SK-N-SH (cell line): ENCODE data around the gene MYCBPAP. TPM values are rescaled to one million over a fixed set of nuclear protein-coding genes. Genes with fewer than 3 reads are reported as not detected.

Experiments used
- CTCF ChIA-PET: fragments of 300-600, 350-600 bp; formaldehyde crosslinking; extraction: SDS; loops from one replicate; lab custom pipeline; 2021; lab: Yijun Ruan, JAX
- POLR2A ChIA-PET: fragments of 350-600 bp; sonication (Branson Sonifier 250); formaldehyde crosslinking; extraction: SDS; loops from one replicate; lab custom pipeline; 2020; ENCODE audit warnings: antibody characterized with exemption, inconsistent platforms; lab: Yijun Ruan, JAX
- DNase-seq: peaks from one replicate; pipeline ENCODE4 v3.0.0; 2012
- H2AFZ ChIP-seq: fragments of 200-600 bp; sonication (generic); 2 replicates; pipeline ENCODE4 v1.8.1; 2016; ENCODE audit warnings: antibody characterized with exemption, mild to moderate bottlenecking, low read depth
- H3F3A ChIP-seq: fragments of 200-600 bp; sonication (generic); replicated peaks from 2 replicates; pipeline ENCODE3; 2016; ENCODE audit warnings: antibody characterized with exemption, mild to moderate bottlenecking; ENCODE audit not compliant: insufficient read depth
- H3K27ac ChIP-seq, 2 experiments: fragments of 200-500 bp in 1 of 2; fragments of 200-600 bp in 1 of 2; sonication (Bioruptor generic) in 1 of 2; sonication (generic), shearing (Covaris generic) in 1 of 2; 2 replicates each; pipeline versions ENCODE4 v1.5.1 to v1.6.1; 2014 to 2016; ENCODE audit warnings: low read depth in 2 of 2, inconsistent platforms in 1 of 2, low read length in 1 of 2, mild to moderate bottlenecking in 1 of 2, mixed read lengths in 1 of 2
- H3K27me3 ChIP-seq: fragments of 200-600 bp; sonication (generic), shearing (Covaris generic); 2 replicates; pipeline ENCODE4 v1.6.1; 2016; ENCODE audit warnings: mixed run types; ENCODE audit not compliant: insufficient read depth
- H3K36me3 ChIP-seq, 2 experiments: fragments of 200-500 bp in 1 of 2; fragments of 200-600 bp in 1 of 2; sonication (Bioruptor generic) in 1 of 2; sonication (generic) in 1 of 2; replicated peaks in 1 of 2; 2 replicates each; pipeline versions ENCODE3 to v1.5.1; 2014 to 2016; ENCODE audit warnings: low read length in 1 of 2, mild to moderate bottlenecking in 1 of 2; ENCODE audit not compliant: insufficient read depth in 2 of 2, control insufficient read depth in 1 of 2
- H3K4me1 ChIP-seq, 2 experiments: fragments of 200-500 bp in 1 of 2; fragments of 200-600 bp in 1 of 2; sonication (Bioruptor generic) in 1 of 2; sonication (generic), shearing (Covaris generic) in 1 of 2; 2 replicates each; pipeline versions ENCODE4 v1.5.1 to v1.6.1; 2014 to 2016; ENCODE audit warnings: low read depth in 1 of 2, low read length in 1 of 2, mixed run types in 1 of 2; ENCODE audit not compliant: insufficient read depth in 2 of 2, control insufficient read depth in 1 of 2
- H3K4me2 ChIP-seq: fragments of 200-600 bp; sonication (generic), shearing (Covaris generic); 2 replicates; pipeline ENCODE4 v1.6.1; 2017; ENCODE audit warnings: mixed run types
- H3K4me3 ChIP-seq, 2 experiments: fragments of 200-500 bp in 1 of 2; fragments of 200-600 bp in 1 of 2; sonication (Bioruptor generic) in 1 of 2; sonication (generic), shearing (Covaris generic) in 1 of 2; 2 replicates each; pipeline versions ENCODE4 v1.5.1 to v1.8.1; 2014 to 2016; ENCODE audit warnings: low read depth in 2 of 2, inconsistent platforms in 1 of 2, low read length in 1 of 2, mild to moderate bottlenecking in 1 of 2, mixed read lengths in 1 of 2, moderate library complexity in 1 of 2
- H3K79me2 ChIP-seq: fragments of 200-600 bp; sonication (generic); 2 replicates; pipeline ENCODE4 v1.8.1; 2017; ENCODE audit warnings: mild to moderate bottlenecking; ENCODE audit not compliant: insufficient read depth
- H3K9ac ChIP-seq: fragments of 200-600 bp; sonication (generic); 2 replicates; pipeline ENCODE4 v1.6.1; 2017; ENCODE audit warnings: mixed run types
- H3K9me2 ChIP-seq: fragments of 200-600 bp; sonication (generic); 2 replicates; pipeline ENCODE4 v1.6.1; 2017; ENCODE audit warnings: mixed run types
- H3K9me3 ChIP-seq: fragments of 200-600 bp; sonication (generic); 2 replicates; pipeline ENCODE4 v1.6.1; 2017; ENCODE audit warnings: mixed run types, mild to moderate bottlenecking, moderate library complexity
- H4K20me1 ChIP-seq: fragments of 200-600 bp; sonication (generic); 2 replicates; pipeline ENCODE4 v1.6.1; 2017; ENCODE audit warnings: mild to moderate bottlenecking, mixed run types; ENCODE audit not compliant: insufficient read depth
- FOXJ3 ChIP-seq: sonication (generic); formaldehyde crosslinking; IDR thresholded peaks from 2 replicates; pipeline ENCODE4 v1.5.1; 2020; ENCODE audit warnings: mild to moderate bottlenecking, missing genetic modification reagents
- NRF1 ChIP-seq: IDR thresholded peaks from 2 replicates; pipeline ENCODE4 v1.6.1; 2012; ENCODE audit warnings: low read depth, mild to moderate bottlenecking, low read length
- TCF12 ChIP-seq: IDR thresholded peaks from 2 replicates; pipeline ENCODE4 v1.4.0; 2012
- ZBTB33 ChIP-seq: IDR thresholded peaks from 2 replicates; pipeline ENCODE4 v1.4.0; 2012; ENCODE audit warnings: low read depth, borderline replicate concordance
- WGBS: methylation state at CpG from one replicate; pipeline ENCODE4 v1.1.6; 2017; ENCODE audit warnings: low lambda C conversion rate; 5-methylcytosine and 5-hydroxymethylcytosine counted together
- polyA plus RNA-seq, 3 experiments: library from polyadenylated mRNA; depleted of rRNA; stranded (reverse); fragments of >200 nt; gene quantifications; 2 replicates each; pipeline ENCODE4 v1.2.3, GENCODE V29; 2012
- TF ChIP-seq, protein P1 (sequence below): IDR thresholded peaks from 2 replicates; pipeline ENCODE4 v1.4.0; 2012; ENCODE audit warnings: low read depth

The MYCBPAP gene
- polyA plus RNA-seq, 1 of the 3 experiments (the other 2 are of a cell fraction) = 2.4 TPM

- Histone ChIP-seq H3K9me3 (no peaks in the 10 kb centered on the region), H3K79me2 (peaks cover 16% of the 10 kb centered on the region), H3F3A (peaks cover 11% of the 10 kb centered on the region), H3K27ac (peak overlapping the region in 1 of 2 experiments; percentile 88; a peak in 3 of 4 replicates), H3K27me3 (no peaks in the 10 kb centered on the region)
- POLR2A ChIA-PET = interaction anchor here (0.6 kb wide), 1 partner anchor 143 kb away, joined by 3 read pairs; no protein-coding TSS in a partner anchor
- no peak for DNase-seq
- 79% methylated on average over 5 of the region's 5 CpGs for WGBS
- TF ChIP-seq TCF12 (no peak), NRF1 (no peak)
- TF ChIP-seq, protein P1, sequence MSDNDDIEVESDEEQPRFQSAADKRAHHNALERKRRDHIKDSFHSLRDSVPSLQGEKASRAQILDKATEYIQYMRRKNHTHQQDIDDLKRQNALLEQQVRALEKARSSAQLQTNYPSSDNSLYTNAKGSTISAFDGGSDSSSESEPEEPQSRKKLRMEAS = no peak
- TF ChIP-seq, all 33 proteins: peak for 0
- H3K9me2 ChIP-seq = no peaks in the 10 kb centered on the region
- H3K9ac ChIP-seq = no peak overlapping the region
- no peaks in the 10 kb centered on the region for H4K20me1 ChIP-seq
- peaks cover 12 to 18% of the 10 kb centered on the region in 2 experiments; a peak in 3 of 4 replicates for H3K4me1 ChIP-seq
- no peak overlapping the region for H3K4me2 ChIP-seq
- CTCF ChIA-PET = interaction anchor here (0.6 to 9.8 kb wide), 38 partner anchors 8 to 359 kb away, joined by 3 to 183 read pairs (median 4); partner anchors contain the start of genes CHAD and EPN3
- H3K36me3 ChIP-seq = peaks cover 23 to 53% of the 10 kb centered on the region in 2 experiments
- H3K4me3 ChIP-seq = no peak overlapping the region
- H2AFZ ChIP-seq = no peak overlapping the region
These were observed 25.0 kb upstream of the MYCBPAP start for GRCh38 chr17:50483266-50483665.

- Histone ChIP-seq H4K20me1 (no peaks in the 10 kb centered on the region), H3K27me3 (no peaks in the 10 kb centered on the region), H3K36me3 (peaks cover 23 to 53% of the 10 kb centered on the region in 2 experiments), H2AFZ (no peak overlapping the region), H3K79me2 (peaks cover 12% of the 10 kb centered on the region), H3F3A (peaks cover 4% of the 10 kb centered on the region), H3K9me3 (no peaks in the 10 kb centered on the region), H3K9ac (no peak overlapping the region), H3K9me2 (no peaks in the 10 kb centered on the region), H3K4me3 (no peak overlapping the region), H3K4me1 (peaks cover 9 to 17% of the 10 kb centered on the region in 2 experiments; a peak in 3 of 4 replicates), H3K4me2 (no peak overlapping the region), H3K27ac (no peak overlapping the region)
- POLR2A ChIA-PET = interaction anchor here (0.6 kb wide), 1 partner anchor 220 kb away, joined by 3 read pairs; no protein-coding TSS in a partner anchor
- no peak for TF ChIP-seq FOXJ3 (CRISPR knock-in tag)
- TF ChIP-seq ZBTB33 = no peak
- CTCF ChIA-PET = interaction anchor here (0.8 to 9.8 kb wide), 15 partner anchors 9 to 257 kb away, joined by 3 to 183 read pairs (median 6); partner anchors contain the start of genes EPN3 and LRRC59
- WGBS = 96% methylated on average over 11 of the region's 11 CpGs
- DNase-seq = no peak
These were observed 23.7 kb upstream of the MYCBPAP start for GRCh38 chr17:50484386-50485155.
